G401.6 (cell line): ENCODE measurements around the gene TKT.

ENCODE experiments used
- FAIRE-seq: peaks from 2 replicates; lab custom pipeline; 2012; peaks lifted over from hg19 to GRCh38; lab: Jason Lieb, UNC

TKT gene

DNA sequence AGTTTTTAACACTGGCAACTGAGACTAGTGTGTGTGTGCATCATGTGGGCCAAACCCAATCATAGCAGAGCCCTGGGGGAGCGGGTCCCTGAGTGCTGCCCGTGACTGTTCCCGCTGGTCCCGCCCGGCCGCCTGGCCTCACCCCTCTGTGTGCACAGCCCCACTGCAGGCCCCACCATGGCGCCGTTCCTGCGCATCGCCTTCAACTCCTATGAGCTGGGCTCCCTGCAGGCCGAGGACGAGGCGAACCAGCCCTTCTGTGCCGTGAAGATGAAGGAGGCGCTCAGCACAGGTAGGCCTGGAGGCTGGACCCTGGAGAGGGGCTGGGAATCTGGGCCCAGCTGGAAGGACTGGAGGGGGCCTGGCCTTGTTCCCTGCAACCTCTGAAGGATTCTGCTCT is 77.6 kb downstream of the TKT start:
- no peak for FAIRE-seq

DNA sequence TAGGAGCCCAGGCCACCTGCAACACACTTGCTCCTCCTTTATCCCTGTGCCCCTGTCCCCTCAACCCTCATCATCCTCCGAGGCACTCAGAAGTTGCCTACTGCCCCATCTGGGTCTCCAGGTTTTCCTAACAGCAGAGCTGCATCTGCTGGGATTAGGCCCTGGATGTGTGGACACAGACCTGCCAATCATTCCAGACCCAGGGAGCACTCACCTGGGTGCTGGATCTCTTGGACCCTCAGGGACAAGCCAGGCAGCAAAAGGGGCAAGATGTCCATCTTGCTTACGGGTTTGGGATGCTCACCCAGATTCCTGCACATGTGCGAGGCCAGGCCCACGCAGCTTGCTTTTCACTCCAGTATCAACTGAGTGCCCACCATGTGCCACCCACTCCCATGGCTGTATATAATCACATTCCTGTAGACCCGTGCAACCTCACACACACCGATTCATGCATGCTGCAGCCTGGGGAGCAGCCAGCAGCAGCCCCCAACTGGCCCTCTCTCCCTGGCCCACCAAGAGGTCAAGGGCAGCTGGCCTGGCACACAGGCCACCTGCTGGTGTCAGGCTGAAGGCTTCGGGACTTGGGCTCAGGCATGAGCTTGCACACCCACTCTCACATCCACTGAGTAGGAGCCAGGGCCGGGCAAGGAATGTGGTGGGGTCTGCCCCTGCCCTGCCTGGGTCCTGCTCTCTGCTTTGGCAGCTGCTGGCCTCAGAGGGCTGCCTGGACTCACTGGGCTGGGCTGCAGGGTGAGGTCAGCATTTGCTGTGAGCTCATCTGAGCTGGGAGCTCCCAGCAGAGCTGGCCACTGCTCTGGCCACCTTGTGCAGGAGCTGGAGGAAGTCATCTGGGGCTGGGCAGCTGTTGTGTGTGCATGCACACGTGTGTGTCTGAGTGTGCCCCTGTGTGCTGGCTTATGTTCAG is 79.9 kb downstream of the TKT start:
- no peak for FAIRE-seq
